Neutrophil (primary cell): ENCODE results near the gene ANGEL1.

ENCODE experiments used
- H3K27ac ChIP-seq: fragments of 200-600 bp; sonication (generic); 2 replicates; pipeline ENCODE4 v1.5.1; 2016; ENCODE audit warnings: mild to moderate bottlenecking, moderate library complexity
- H3K27me3 ChIP-seq: fragments of 200-600 bp; sonication (generic); 2 replicates; pipeline ENCODE4 v1.6.0; 2016; ENCODE audit warnings: mild to moderate bottlenecking
- H3K36me3 ChIP-seq: fragments of 200-600 bp; sonication (generic); 2 replicates; pipeline ENCODE4 v1.5.1; 2017
- H3K4me1 ChIP-seq, 2 experiments: fragments of 200-600 bp in 1 of 2; sonication (generic) in 1 of 2; 1 replicate in 1 of 2; 2 replicates in 1 of 2; pipeline versions ENCODE4 v1.5.1 to v1.6.1; 2013 to 2016; ENCODE audit warnings: low read depth in 1 of 2, low read length in 1 of 2, mild to moderate bottlenecking in 1 of 2, moderate library complexity in 1 of 2; ENCODE audit not compliant: control insufficient read depth in 1 of 2, insufficient read depth in 1 of 2
- H3K4me3 ChIP-seq, 2 experiments: fragments of 200-600 bp in 1 of 2; sonication (generic) in 1 of 2; 1 replicate in 1 of 2; 2 replicates in 1 of 2; pipeline ENCODE4 v1.5.1; 2013 to 2016; ENCODE audit warnings: low read depth in 1 of 2, low read length in 1 of 2, mild to moderate bottlenecking in 1 of 2, moderate library complexity in 1 of 2
- H3K9me3 ChIP-seq: fragments of 200-600 bp; sonication (generic); 2 replicates; pipeline ENCODE4 v1.5.1; 2016
- CTCF ChIP-seq: fragments of 200-600 bp; sonication (generic); IDR thresholded peaks from 2 replicates; pipeline ENCODE4 v1.5.1; 2016; ENCODE audit warnings: antibody characterized with exemption

The ANGEL1 gene

GRCh38 chr14:76760331-76761135 is 52.1 kb downstream of the ANGEL1 start:
- TF ChIP-seq CTCF, result no peak
- H3K4me1 ChIP-seq, result peaks cover 11 to 12% of the 10 kb centered on the region in 2 experiments
- no peaks in the 10 kb centered on the region for H3K9me3 ChIP-seq
- H3K27ac ChIP-seq, result no peak overlapping the region
- H3K36me3 ChIP-seq, result no peaks in the 10 kb centered on the region
- H3K4me3 ChIP-seq, result no peak overlapping the region
- H3K27me3 ChIP-seq, result peaks cover 81% of the 10 kb centered on the region

DNA sequence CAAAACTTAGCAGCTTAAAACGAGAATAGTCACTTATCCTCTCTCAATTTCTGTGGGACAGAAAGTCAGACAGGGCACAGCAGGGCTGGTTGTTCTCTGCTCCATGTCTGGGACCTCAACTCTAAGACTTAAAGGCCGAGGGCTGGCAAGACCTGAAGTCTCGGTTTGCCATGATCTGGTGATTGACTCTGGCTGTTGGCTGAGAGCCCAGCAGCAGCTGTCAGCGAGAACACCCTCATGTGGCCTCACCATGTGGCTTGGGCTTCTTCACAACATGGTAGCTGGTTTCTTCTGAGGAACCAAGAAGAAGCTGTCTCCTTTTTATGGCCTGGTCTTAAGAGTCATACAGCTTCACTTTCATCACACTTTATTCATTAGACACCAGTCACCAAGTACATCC is 53.1 kb downstream of the ANGEL1 start:
- no peaks in the 10 kb centered on the region for H3K9me3 ChIP-seq
- H3K36me3 ChIP-seq, result no peaks in the 10 kb centered on the region
- no peak for TF ChIP-seq CTCF
- H3K4me1 ChIP-seq, result peaks cover 11 to 12% of the 10 kb centered on the region in 2 experiments
- H3K27ac ChIP-seq, result no peak overlapping the region
- H3K4me3 ChIP-seq, result no peak overlapping the region
- H3K27me3 ChIP-seq, result peaks cover 71% of the 10 kb centered on the region

DNA sequence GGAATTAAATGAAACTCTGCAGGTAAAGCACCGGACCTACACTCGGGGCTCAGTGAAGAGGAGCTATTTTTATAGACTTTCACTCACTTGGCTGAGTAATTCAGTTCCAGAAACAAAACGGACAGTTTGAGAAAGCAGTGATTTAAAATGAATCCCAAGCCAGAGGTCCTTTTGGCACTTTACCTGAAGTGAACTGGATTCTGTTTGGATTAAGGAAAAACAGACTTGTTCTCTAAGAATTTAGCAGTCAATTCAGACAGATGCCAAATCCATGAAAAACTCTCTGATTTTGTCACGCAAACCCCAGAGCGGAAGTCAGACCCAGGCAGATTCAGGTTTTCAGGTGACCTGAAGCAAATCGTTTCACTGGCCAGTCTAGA is 56.3 kb downstream of the ANGEL1 start:
- Histone ChIP-seq H3K27me3 (peaks cover 39% of the 10 kb centered on the region), H3K4me3 (no peak overlapping the region), H3K27ac (no peak overlapping the region), H3K9me3 (no peaks in the 10 kb centered on the region), H3K36me3 (no peaks in the 10 kb centered on the region), H3K4me1 (peaks cover 3 to 4% of the 10 kb centered on the region in 2 experiments)
- no peak for TF ChIP-seq CTCF

DNA sequence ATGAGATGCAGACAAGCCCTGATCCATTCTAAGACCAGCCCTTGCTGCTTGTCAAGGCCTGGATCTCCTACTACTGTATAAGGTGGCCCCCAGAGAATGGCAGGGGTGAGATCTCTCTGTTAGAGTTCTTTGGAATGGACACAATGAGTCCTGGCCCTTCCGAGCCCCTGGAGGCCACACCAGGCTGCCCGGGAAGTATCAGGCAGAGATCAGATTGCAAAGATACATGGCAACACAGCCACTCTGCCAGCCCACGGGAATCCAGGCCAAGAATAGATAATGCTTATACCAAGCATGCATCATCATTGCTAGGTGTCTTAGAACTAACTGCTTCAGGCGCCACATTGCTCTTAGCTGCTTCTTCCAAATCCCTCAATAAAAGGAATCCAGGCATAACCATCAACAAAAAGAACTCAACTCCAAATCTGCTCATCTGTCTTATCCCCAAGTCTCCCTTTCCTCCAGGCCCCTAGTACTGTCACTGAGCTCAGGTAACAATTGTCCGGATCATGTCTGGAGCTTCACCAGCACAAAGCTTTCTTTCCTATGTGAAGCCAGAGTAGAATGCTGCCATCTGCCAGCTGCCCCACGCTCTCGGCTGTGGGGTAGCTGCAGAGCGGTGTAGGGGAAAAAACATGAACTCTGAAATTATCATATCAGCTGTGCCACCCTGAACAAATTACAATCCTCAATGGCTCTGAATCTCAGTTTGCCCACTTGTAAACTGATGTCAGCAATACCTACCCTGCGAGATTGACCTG is 56.9 kb downstream of the ANGEL1 start:
- H3K27me3 ChIP-seq, result peaks cover 33% of the 10 kb centered on the region

GRCh38 chr14:76754586-76754985 is 58.1 kb downstream of the ANGEL1 start:
- H3K4me1 ChIP-seq, result no peaks in the 10 kb centered on the region
- no peak overlapping the region for H3K4me3 ChIP-seq
- H3K36me3 ChIP-seq, result no peaks in the 10 kb centered on the region
- peaks cover 21% of the 10 kb centered on the region for H3K27me3 ChIP-seq
- no peak for TF ChIP-seq CTCF
- H3K9me3 ChIP-seq, result no peaks in the 10 kb centered on the region
- H3K27ac ChIP-seq, result no peak overlapping the region

More for the DNA sequence above, 56.9 kb downstream of the ANGEL1 start:
- Histone ChIP-seq H3K4me1 (no peaks in the 10 kb centered on the region), H3K4me3 (no peak overlapping the region), H3K36me3 (no peaks in the 10 kb centered on the region), H3K27ac (no peak overlapping the region), H3K9me3 (no peaks in the 10 kb centered on the region)
- no peak for TF ChIP-seq CTCF
